ENCODE results near the gene IL18R1. TPM values are rescaled to one million over a fixed set of nuclear protein-coding genes. Genes with fewer than 3 reads are reported as not detected.

Gene IL18R1
- total RNA-seq, 1 donor from 2014 or later: 4.9 TPM

DNA sequence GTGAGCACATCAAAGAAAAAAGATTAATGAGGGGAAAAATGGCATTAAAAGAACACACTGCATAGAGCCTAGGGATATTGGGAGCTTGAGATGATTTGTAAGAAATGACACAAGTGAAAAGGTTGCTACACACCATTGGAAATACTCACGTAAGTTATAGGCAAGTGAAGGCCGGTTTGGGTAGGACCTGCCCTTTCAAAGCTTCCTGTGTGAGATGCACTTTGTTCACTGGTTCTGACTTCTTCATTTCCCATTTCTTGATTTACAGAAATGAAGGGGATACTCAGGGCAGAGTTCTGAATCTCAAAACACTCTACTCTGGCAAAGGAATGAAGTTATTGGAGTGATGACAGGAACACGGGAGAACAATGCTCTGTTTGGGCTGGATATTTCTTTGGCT, 67.3 kb downstream of the IL18R1 start, which contains the start of gene IL18RAP:
IL18RAP (plus strand) TSS at position 251 of the 400 bp plus-strand sequence; CDS start at position 369, 118 bp downstream.
- H3K4me1 ChIP-seq: no peaks in the 10 kb centered on the region
- intact Hi-C loops (cut with DNase I): no loop called here
- TF ChIP-seq, protein P1, sequence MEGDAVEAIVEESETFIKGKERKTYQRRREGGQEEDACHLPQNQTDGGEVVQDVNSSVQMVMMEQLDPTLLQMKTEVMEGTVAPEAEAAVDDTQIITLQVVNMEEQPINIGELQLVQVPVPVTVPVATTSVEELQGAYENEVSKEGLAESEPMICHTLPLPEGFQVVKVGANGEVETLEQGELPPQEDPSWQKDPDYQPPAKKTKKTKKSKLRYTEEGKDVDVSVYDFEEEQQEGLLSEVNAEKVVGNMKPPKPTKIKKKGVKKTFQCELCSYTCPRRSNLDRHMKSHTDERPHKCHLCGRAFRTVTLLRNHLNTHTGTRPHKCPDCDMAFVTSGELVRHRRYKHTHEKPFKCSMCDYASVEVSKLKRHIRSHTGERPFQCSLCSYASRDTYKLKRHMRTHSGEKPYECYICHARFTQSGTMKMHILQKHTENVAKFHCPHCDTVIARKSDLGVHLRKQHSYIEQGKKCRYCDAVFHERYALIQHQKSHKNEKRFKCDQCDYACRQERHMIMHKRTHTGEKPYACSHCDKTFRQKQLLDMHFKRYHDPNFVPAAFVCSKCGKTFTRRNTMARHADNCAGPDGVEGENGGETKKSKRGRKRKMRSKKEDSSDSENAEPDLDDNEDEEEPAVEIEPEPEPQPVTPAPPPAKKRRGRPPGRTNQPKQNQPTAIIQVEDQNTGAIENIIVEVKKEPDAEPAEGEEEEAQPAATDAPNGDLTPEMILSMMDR (IDR thresholded peaks at IDR 0.05): no peak
- TF ChIP-seq POLR2AphosphoS5 (IDR thresholded peaks at IDR 0.05; ENCODE audit: insufficient read depth in 1 of 2, low read depth in 1 of 2) (no peak), POLR2A (IDR thresholded peaks at IDR 0.05) (no peak)
- H3K27me3 ChIP-seq: no peaks in the 10 kb centered on the region
- H3K27ac ChIP-seq: no peak within 1 kb of the TSS
- no peak within 1 kb of the TSS for H3K4me3 ChIP-seq
- no peaks in the 10 kb centered on the region for H3K36me3 ChIP-seq
- H3K9me3 ChIP-seq: no peaks in the 10 kb centered on the region
- DNase-seq (ENCODE audit: extremely low spot score in 2 of 2): no peak

DNA sequence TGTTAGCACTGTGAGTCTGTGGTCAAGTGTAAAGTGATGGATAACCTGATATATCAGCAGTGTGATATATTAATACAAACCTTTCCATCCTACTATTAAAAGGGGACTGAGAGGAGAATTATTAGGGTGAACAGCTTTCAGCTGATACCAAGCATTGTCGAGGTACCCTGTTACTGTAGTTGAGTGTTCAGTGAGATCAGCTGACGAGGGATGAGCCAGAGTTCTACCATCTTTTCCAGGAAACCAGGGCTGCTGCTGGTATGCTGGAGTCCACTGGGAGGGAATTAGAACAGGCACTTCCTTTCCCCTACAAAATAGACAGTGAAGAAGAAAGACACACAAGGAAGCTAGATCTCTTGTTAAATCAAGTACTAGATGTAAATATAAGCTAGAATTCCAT, 67.8 kb downstream of the IL18R1 start:
- H3K27me3 ChIP-seq: no peaks in the 10 kb centered on the region
- no peak for DNase-seq (ENCODE audit: extremely low spot score in 2 of 2)
- no peaks in the 10 kb centered on the region for H3K4me1 ChIP-seq
- H3K36me3 ChIP-seq: no peaks in the 10 kb centered on the region
- TF ChIP-seq, protein P1 (IDR thresholded peaks at IDR 0.05): no peak
- TF ChIP-seq POLR2AphosphoS5 (IDR thresholded peaks at IDR 0.05; ENCODE audit: insufficient read depth in 1 of 2, low read depth in 1 of 2) (no peak), POLR2A (IDR thresholded peaks at IDR 0.05) (no peak)
- H3K4me3 ChIP-seq: no peak overlapping the region
- H3K9me3 ChIP-seq: no peaks in the 10 kb centered on the region
- H3K27ac ChIP-seq: no peak overlapping the region
- intact Hi-C loops (cut with DNase I): no loop called here

DNA sequence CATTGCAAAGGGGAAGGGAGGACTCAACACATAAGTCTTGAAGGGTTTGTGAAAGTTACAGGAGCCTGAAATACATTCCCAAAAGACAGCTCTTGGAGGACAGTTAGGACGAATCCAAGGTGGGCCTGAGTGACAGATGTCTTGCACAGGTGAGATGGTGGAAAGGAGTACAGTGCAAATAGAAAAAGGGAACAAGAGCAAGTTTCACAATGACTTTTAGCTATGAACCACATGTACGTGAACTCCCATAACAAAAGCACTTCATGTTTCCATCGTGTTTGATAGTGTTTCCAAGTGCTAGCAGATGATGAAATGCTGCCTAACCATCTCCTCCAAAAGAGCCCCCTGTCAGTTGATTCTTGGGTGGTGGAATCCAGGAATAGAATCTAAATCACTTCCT, 69.2 kb downstream of the IL18R1 start:
- H3K4me3 ChIP-seq: no peak overlapping the region
- H3K9me3 ChIP-seq: no peaks in the 10 kb centered on the region
- DNase-seq (ENCODE audit: extremely low spot score in 2 of 2): no peak
- H3K36me3 ChIP-seq: no peaks in the 10 kb centered on the region
- H3K27ac ChIP-seq: no peak overlapping the region
- no peaks in the 10 kb centered on the region for H3K27me3 ChIP-seq
- no peaks in the 10 kb centered on the region for H3K4me1 ChIP-seq
- intact Hi-C loops (cut with DNase I): no loop called here
- TF ChIP-seq, protein P1 (IDR thresholded peaks at IDR 0.05): no peak
- no peak for TF ChIP-seq POLR2A (IDR thresholded peaks at IDR 0.05)
- no peak for TF ChIP-seq POLR2AphosphoS5 (IDR thresholded peaks at IDR 0.05; ENCODE audit: insufficient read depth in 1 of 2, low read depth in 1 of 2)

DNA sequence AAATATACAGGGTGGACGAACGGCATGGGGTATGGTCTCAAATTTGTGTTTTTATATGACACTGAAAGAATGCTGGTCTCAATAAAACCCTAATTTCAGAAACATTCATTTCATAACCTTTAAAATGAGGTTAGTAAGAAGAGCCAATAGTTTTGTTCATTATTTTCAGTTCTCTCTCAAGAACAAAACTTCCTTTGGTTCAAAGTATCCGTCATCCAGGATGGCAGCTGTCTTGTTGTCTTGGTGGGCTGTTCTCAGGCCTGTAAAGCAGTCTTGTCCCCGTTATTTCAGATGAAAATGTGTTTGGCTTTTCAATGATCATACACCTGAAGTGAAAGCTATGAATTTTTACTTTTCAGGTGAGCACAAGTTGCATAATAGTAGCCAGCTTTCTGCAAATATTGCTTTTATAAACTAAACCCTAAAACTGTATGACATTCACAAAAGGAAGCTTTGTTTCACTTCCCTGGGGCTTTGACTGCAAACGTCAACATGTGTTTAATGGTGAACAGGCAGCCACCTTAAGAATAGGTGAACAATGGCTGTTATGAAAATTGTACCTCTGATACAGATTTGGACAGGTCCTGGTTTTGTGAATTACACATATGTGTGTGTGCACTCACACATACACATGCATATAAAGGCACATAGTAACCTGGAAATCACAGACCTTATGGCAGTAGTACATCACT, 70.0 kb downstream of the IL18R1 start:
- Histone ChIP-seq H3K27me3 (no peaks in the 10 kb centered on the region), H3K9me3 (no peaks in the 10 kb centered on the region), H3K27ac (no peak overlapping the region), H3K4me3 (no peak overlapping the region), H3K36me3 (no peaks in the 10 kb centered on the region), H3K4me1 (no peaks in the 10 kb centered on the region)
- DNase-seq (ENCODE audit: extremely low spot score in 2 of 2): no peak
- TF ChIP-seq, protein P1 (IDR thresholded peaks at IDR 0.05): no peak
- intact Hi-C loops (cut with DNase I): no loop called here

DNA sequence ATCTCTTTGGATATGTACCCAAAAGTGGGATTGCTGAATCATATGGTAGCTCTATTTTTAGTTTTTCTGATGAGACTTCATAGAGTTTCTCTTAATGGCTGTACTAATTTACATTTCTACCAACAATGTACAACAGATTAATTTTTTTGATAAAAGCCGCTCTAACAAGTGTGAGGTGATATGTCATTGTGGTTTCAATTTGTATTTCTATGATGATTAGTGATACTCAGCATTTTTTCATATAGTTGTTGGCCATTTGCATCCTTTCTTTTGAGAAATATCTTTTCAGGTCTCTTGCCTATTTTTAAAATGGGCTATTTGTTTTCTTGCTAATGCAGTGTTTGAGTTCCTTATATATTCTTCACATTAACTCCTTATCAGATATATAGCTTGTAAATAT, 71.7 kb downstream of the IL18R1 start:
- Histone ChIP-seq H3K27ac (no peak overlapping the region), H3K27me3 (no peaks in the 10 kb centered on the region), H3K4me1 (no peaks in the 10 kb centered on the region), H3K4me3 (no peak overlapping the region), H3K36me3 (no peaks in the 10 kb centered on the region), H3K9me3 (no peaks in the 10 kb centered on the region)
- TF ChIP-seq POLR2A (IDR thresholded peaks at IDR 0.05) (no peak), POLR2AphosphoS5 (IDR thresholded peaks at IDR 0.05; ENCODE audit: insufficient read depth in 1 of 2, low read depth in 1 of 2) (no peak)
- TF ChIP-seq, protein P1 (IDR thresholded peaks at IDR 0.05): no peak
- intact Hi-C loops (cut with DNase I): no loop called here
- no peak for DNase-seq (ENCODE audit: extremely low spot score in 2 of 2)
